WERI-Rb-1 (cell line): ENCODE data around the gene IFITM1.
"Not testable (repeated sequence)": the region's sequence is repeated elsewhere in the genome, so short reads cannot be mapped to it uniquely, and the experiment has no call there.

ENCODE experiments used
- DNase-seq: peaks from one replicate; pipeline ENCODE4 v3.0.0-alpha.2; 2020
- H3K27ac ChIP-seq: fragments of 250-450 bp; sonication (Bioruptor Pico); 2 replicates; pipeline ENCODE4 v1.5.1; 2020; ENCODE audit warnings: mild to moderate bottlenecking, moderate library complexity
- H3K27me3 ChIP-seq: fragments of 250-450 bp; sonication (Bioruptor Pico); 2 replicates; pipeline ENCODE4 v1.5.1; 2021; ENCODE audit warnings: mild to moderate bottlenecking, low read depth, moderate library complexity; ENCODE audit not compliant: insufficient read depth, severe bottlenecking
- H3K36me3 ChIP-seq: fragments of 250-450 bp; sonication (Bioruptor Pico); 2 replicates; pipeline ENCODE4 v1.5.1; 2020; ENCODE audit warnings: mild to moderate bottlenecking, moderate library complexity
- H3K4me3 ChIP-seq: 2 replicates; pipeline ENCODE4 v1.5.1; 2011; ENCODE audit warnings: low read depth, mild to moderate bottlenecking, control low read depth, low read length
- H3K9me3 ChIP-seq: fragments of 250-450 bp; sonication (Bioruptor Pico); 2 replicates; pipeline ENCODE4 v1.5.1; 2021; ENCODE audit warnings: mild to moderate bottlenecking, moderate library complexity; ENCODE audit not compliant: severe bottlenecking
- CTCF ChIP-seq: IDR thresholded peaks from 2 replicates; pipeline ENCODE4 v1.5.1; 2011; ENCODE audit warnings: low read depth, mild to moderate bottlenecking, control low read depth, inconsistent platforms, low read length

The IFITM1 gene

GRCh38 chr11:303363-303762, 10.5 kb upstream of the IFITM1 start:
- Histone ChIP-seq H3K9me3 (no peaks in the 10 kb centered on the region), H3K36me3 (no peaks in the 10 kb centered on the region), H3K4me3 (no peak overlapping the region), H3K27me3 (no peaks in the 10 kb centered on the region), H3K27ac (no peak overlapping the region)
- no peak for DNase-seq
- no peak for TF ChIP-seq CTCF

- H3K27ac ChIP-seq = no peak overlapping the region
- H3K36me3 ChIP-seq = no peaks in the 10 kb centered on the region
- DNase-seq = no peak
- H3K27me3 ChIP-seq = no peaks in the 10 kb centered on the region
- no peak for TF ChIP-seq CTCF
- no peaks in the 10 kb centered on the region for H3K9me3 ChIP-seq
- H3K4me3 ChIP-seq = no peak overlapping the region
Observed at GRCh38 chr11:304061-304506, 9.8 kb upstream of the IFITM1 start.

- DNase-seq = no peak
- peak; percentile 53; the same call in 1 of the 2 replicates for TF ChIP-seq CTCF
- H3K27ac ChIP-seq = no peak overlapping the region
- H3K27me3 ChIP-seq = no peaks in the 10 kb centered on the region
- no peaks in the 10 kb centered on the region for H3K9me3 ChIP-seq
- no peak overlapping the region for H3K4me3 ChIP-seq
- no peaks in the 10 kb centered on the region for H3K36me3 ChIP-seq
Observed at GRCh38 chr11:304915-305843, 8.7 kb upstream of the IFITM1 start.

GRCh38 chr11:305844-306211, 8.0 kb upstream of the IFITM1 start:
- H3K4me3 ChIP-seq = no peak overlapping the region
- no peaks in the 10 kb centered on the region for H3K36me3 ChIP-seq
- no peaks in the 10 kb centered on the region for H3K27me3 ChIP-seq
- DNase-seq = no peak
- H3K9me3 ChIP-seq = no peaks in the 10 kb centered on the region
- no peak overlapping the region for H3K27ac ChIP-seq
- no peak for TF ChIP-seq CTCF

GRCh38 chr11:306645-307371, 7.0 kb upstream of the IFITM1 start:
- Histone ChIP-seq H3K27me3 (no peaks in the 10 kb centered on the region), H3K9me3 (no peaks in the 10 kb centered on the region), H3K27ac (no peak overlapping the region), H3K36me3 (no peaks in the 10 kb centered on the region), H3K4me3 (no peak overlapping the region)
- no peak for TF ChIP-seq CTCF
- DNase-seq = no peak

GRCh38 chr11:307766-308708, 5.8 kb upstream of the IFITM1 start, which contains the start of gene IFITM2:
Gene IFITM2, plus strand, starts transcription at chr11:307816. Its CDS starts 377 bp downstream, at chr11:308193.
- H3K27ac ChIP-seq, DNase-seq, H3K9me3 ChIP-seq, H3K4me3 ChIP-seq, H3K27me3 ChIP-seq, H3K36me3 ChIP-seq: not testable (repeated sequence)

- H3K27ac ChIP-seq, DNase-seq, H3K27me3 ChIP-seq, H3K9me3 ChIP-seq, H3K36me3 ChIP-seq, H3K4me3 ChIP-seq: not testable (repeated sequence)
Observed at GRCh38 chr11:308740-309665, 4.8 kb upstream of the IFITM1 start.
